Measurements from ENCODE around the gene MAPK8. TPM values are rescaled to one million over a fixed set of nuclear protein-coding genes. Genes with fewer than 3 reads are reported as not detected.

Gene MAPK8
- total RNA-seq, 1 experiment from 2014 or later = 83.3 TPM

- Mint-ChIP-seq H3K27ac (ENCODE audit: unreplicated experiment) (peak overlapping the region; percentile 90), H3K4me1 (ENCODE audit: low read depth, unreplicated experiment) (peaks cover 34% of the 10 kb centered on the region)
- intact Hi-C loops (cut with micrococcal nuclease; ENCODE audit: unreplicated experiment) = loop anchor here (1.0 kb wide), 1 partner anchor 21 kb away; no protein-coding TSS in a partner anchor
Measured at GRCh38 chr10:48384699-48384982, 78.2 kb downstream of the MAPK8 start.

GRCh38 chr10:48389272-48389671 is 82.8 kb downstream of the MAPK8 start:
- POLR2A ChIA-PET = no interaction called here

More at GRCh38 chr10:48384699-48384982, 78.2 kb downstream of the MAPK8 start:
- no peaks in the 10 kb centered on the region for H3K27me3 ChIP-seq (replicated peaks; ENCODE audit: control insufficient read depth, insufficient read depth, low read length)
- peaks cover 24% of the 10 kb centered on the region for H3K9me3 ChIP-seq
- ChIA-PET CTCF (interaction anchor here (1.5 kb wide), 1 partner anchor 21 kb away, joined by 3 read pairs; no protein-coding TSS in a partner anchor), POLR2A (no interaction called here)
- peaks cover 2% of the 10 kb centered on the region; the same call in 1 of the 2 replicates for H3K36me3 ChIP-seq (ENCODE audit: control insufficient read depth, insufficient read depth, low read length)
- no peak for DNase-seq
- H3K27me3 Mint-ChIP-seq (ENCODE audit: insufficient read depth, unreplicated experiment) = no peaks in the 10 kb centered on the region
- no peak for TF ChIP-seq CTCF (IDR thresholded peaks at IDR 0.05; ENCODE audit: insufficient read depth in 1 of 2, low read depth in 1 of 2, low read length in 1 of 2, severe bottlenecking in 1 of 2, unreplicated experiment in 1 of 2)
- BruUV-seq (replicated peaks) = no TSS peak
- H3K9me3 Mint-ChIP-seq (ENCODE audit: unreplicated experiment) = peaks cover 10% of the 10 kb centered on the region
- H3K4me3 Mint-ChIP-seq (ENCODE audit: unreplicated experiment) = no peak overlapping the region
- H3K36me3 Mint-ChIP-seq (ENCODE audit: insufficient read depth, unreplicated experiment) = peaks cover 25% of the 10 kb centered on the region
- H3K4me3 ChIP-seq (ENCODE audit: low read depth, low read length) = no peak overlapping the region
- peaks cover 57% of the 10 kb centered on the region for H3K4me1 ChIP-seq

GRCh38 chr10:48389846-48390557 is 83.5 kb downstream of the MAPK8 start:
- BruUV-seq (replicated peaks) = no TSS peak
- POLR2A ChIA-PET = no interaction called here
- Mint-ChIP-seq H3K4me1 (ENCODE audit: low read depth, unreplicated experiment) (peaks cover 25% of the 10 kb centered on the region), H3K36me3 (ENCODE audit: insufficient read depth, unreplicated experiment) (no peaks in the 10 kb centered on the region), H3K27me3 (ENCODE audit: insufficient read depth, unreplicated experiment) (no peaks in the 10 kb centered on the region), H3K9me3 (ENCODE audit: unreplicated experiment) (no peaks in the 10 kb centered on the region), H3K4me3 (ENCODE audit: unreplicated experiment) (no peak overlapping the region), H3K27ac (ENCODE audit: unreplicated experiment) (peak overlapping the region; percentile 1)
- CTCF ChIA-PET = interaction anchor here (1.1 kb wide), 1 partner anchor 266 kb away, joined by 3 read pairs; no protein-coding TSS in a partner anchor
- no peak overlapping the region for H3K4me3 ChIP-seq (ENCODE audit: low read depth, low read length)
- peaks cover 34% of the 10 kb centered on the region for H3K4me1 ChIP-seq
- DNase-seq = no peak
- no peaks in the 10 kb centered on the region for H3K36me3 ChIP-seq (ENCODE audit: control insufficient read depth, insufficient read depth, low read length)
- no peaks in the 10 kb centered on the region for H3K27me3 ChIP-seq (replicated peaks; ENCODE audit: control insufficient read depth, insufficient read depth, low read length)
- intact Hi-C loops (cut with micrococcal nuclease; ENCODE audit: unreplicated experiment) = no loop called here
- H3K9me3 ChIP-seq = no peaks in the 10 kb centered on the region
- no peak for TF ChIP-seq CTCF (IDR thresholded peaks at IDR 0.05; ENCODE audit: insufficient read depth in 1 of 2, low read depth in 1 of 2, low read length in 1 of 2, severe bottlenecking in 1 of 2, unreplicated experiment in 1 of 2)

More at GRCh38 chr10:48389272-48389671, 82.8 kb downstream of the MAPK8 start:
- CTCF ChIA-PET = interaction anchor here (1.1 kb wide), 1 partner anchor 267 kb away, joined by 3 read pairs; no protein-coding TSS in a partner anchor
- Histone ChIP-seq H3K27me3 (replicated peaks; ENCODE audit: control insufficient read depth, insufficient read depth, low read length) (no peaks in the 10 kb centered on the region), H3K9me3 (no peaks in the 10 kb centered on the region), H3K4me3 (ENCODE audit: low read depth, low read length) (no peak overlapping the region), H3K4me1 (peaks cover 41% of the 10 kb centered on the region), H3K36me3 (ENCODE audit: control insufficient read depth, insufficient read depth, low read length) (no peaks in the 10 kb centered on the region; the same call in 1 of the 2 replicates)
- intact Hi-C loops (cut with micrococcal nuclease; ENCODE audit: unreplicated experiment) = no loop called here
- BruUV-seq (replicated peaks) = no TSS peak
- Mint-ChIP-seq H3K27ac (ENCODE audit: unreplicated experiment) (no peak overlapping the region), H3K36me3 (ENCODE audit: insufficient read depth, unreplicated experiment) (peaks cover 2% of the 10 kb centered on the region), H3K4me1 (ENCODE audit: low read depth, unreplicated experiment) (peaks cover 32% of the 10 kb centered on the region), H3K9me3 (ENCODE audit: unreplicated experiment) (no peaks in the 10 kb centered on the region), H3K4me3 (ENCODE audit: unreplicated experiment) (no peak overlapping the region), H3K27me3 (ENCODE audit: insufficient read depth, unreplicated experiment) (no peaks in the 10 kb centered on the region)
- TF ChIP-seq CTCF (IDR thresholded peaks at IDR 0.05; ENCODE audit: insufficient read depth in 1 of 2, low read depth in 1 of 2, low read length in 1 of 2, severe bottlenecking in 1 of 2, unreplicated experiment in 1 of 2) = no peak
- no peak for DNase-seq
